Osteocyte (in vitro differentiated cells): Measurements from ENCODE around the gene ATRIP. TPM values are rescaled to one million over a fixed set of nuclear protein-coding genes. Genes with fewer than 3 reads are reported as not detected.

Experiments used
- DNase-seq: peaks from one replicate; pipeline ENCODE4 v3.0.0; 2021; ENCODE audit warnings: mixed read lengths; ENCODE audit not compliant: unreplicated experiment; ENCODE audit errors: extremely low spot score
- H3K27ac Mint-ChIP-seq: one replicate; pipeline ENCODE4 v1.8.0; 2021; ENCODE audit warnings: mild to moderate bottlenecking, mixed read lengths; ENCODE audit not compliant: unreplicated experiment
- H3K27me3 Mint-ChIP-seq: one replicate; pipeline ENCODE4 v1.8.0; 2021; ENCODE audit warnings: mixed read lengths; ENCODE audit not compliant: unreplicated experiment
- H3K36me3 Mint-ChIP-seq: one replicate; pipeline ENCODE4 v1.8.0; 2021; ENCODE audit warnings: mixed read lengths; ENCODE audit not compliant: unreplicated experiment
- H3K4me1 Mint-ChIP-seq: one replicate; pipeline ENCODE4 v1.8.0; 2021; ENCODE audit warnings: mixed read lengths; ENCODE audit not compliant: unreplicated experiment
- H3K4me3 Mint-ChIP-seq: one replicate; pipeline ENCODE4 v1.8.0; 2021; ENCODE audit warnings: mild to moderate bottlenecking, moderate library complexity, mixed read lengths; ENCODE audit not compliant: unreplicated experiment
- H3K9me3 Mint-ChIP-seq: one replicate; pipeline ENCODE4 v1.8.0; 2021; ENCODE audit warnings: mixed read lengths; ENCODE audit not compliant: unreplicated experiment
- CTCF ChIP-seq: fragments of 200-600 bp; sonication (generic); IDR thresholded peaks from 2 replicates; pipeline ENCODE4 v1.5.0; 2021; ENCODE audit warnings: antibody characterized with exemption, mild to moderate bottlenecking, moderate library complexity
- total RNA-seq: library from RNA; stranded (reverse); gene quantifications from 2 replicates; pipeline ENCODE4 v1.2.1, GENCODE V29; 2021

The ATRIP gene
- total RNA-seq, 1 donor from 2014 or later = 8.5 TPM

- Mint-ChIP-seq H3K36me3 (peaks cover 45% of the 10 kb centered on the region), H3K4me3 (no peak overlapping the region), H3K4me1 (no peaks in the 10 kb centered on the region), H3K27me3 (no peaks in the 10 kb centered on the region), H3K9me3 (no peaks in the 10 kb centered on the region), H3K27ac (no peak overlapping the region)
- no peak for TF ChIP-seq CTCF
- no peak for DNase-seq
Measured at GRCh38 chr3:48411041-48411588, 35.4 kb upstream of the ATRIP start.

GRCh38 chr3:48411606-48412374, 34.7 kb upstream of the ATRIP start:
- Mint-ChIP-seq H3K27me3 (no peaks in the 10 kb centered on the region), H3K4me3 (no peak overlapping the region), H3K4me1 (no peaks in the 10 kb centered on the region), H3K36me3 (peaks cover 46% of the 10 kb centered on the region), H3K27ac (no peak overlapping the region), H3K9me3 (no peaks in the 10 kb centered on the region)
- no peak for DNase-seq
- TF ChIP-seq CTCF = no peak

GRCh38 chr3:48412375-48413001, 34.0 kb upstream of the ATRIP start:
- no peak for DNase-seq
- TF ChIP-seq CTCF = no peak
- no peaks in the 10 kb centered on the region for H3K27me3 Mint-ChIP-seq
- peaks cover 46% of the 10 kb centered on the region for H3K36me3 Mint-ChIP-seq
- H3K27ac Mint-ChIP-seq = no peak overlapping the region
- H3K9me3 Mint-ChIP-seq = no peaks in the 10 kb centered on the region
- H3K4me3 Mint-ChIP-seq = no peak overlapping the region
- H3K4me1 Mint-ChIP-seq = no peaks in the 10 kb centered on the region

- no peaks in the 10 kb centered on the region for H3K27me3 Mint-ChIP-seq
- no peaks in the 10 kb centered on the region for H3K9me3 Mint-ChIP-seq
- H3K36me3 Mint-ChIP-seq = peaks cover 45% of the 10 kb centered on the region
- TF ChIP-seq CTCF = no peak
- H3K4me3 Mint-ChIP-seq = no peak overlapping the region
- H3K27ac Mint-ChIP-seq = no peak overlapping the region
- H3K4me1 Mint-ChIP-seq = no peaks in the 10 kb centered on the region
- DNase-seq = no peak
Measured at GRCh38 chr3:48413086-48413485, 33.5 kb upstream of the ATRIP start.

- H3K36me3 Mint-ChIP-seq = peaks cover 42% of the 10 kb centered on the region
- DNase-seq = no peak
- H3K27me3 Mint-ChIP-seq = no peaks in the 10 kb centered on the region
- H3K4me1 Mint-ChIP-seq = no peaks in the 10 kb centered on the region
- no peaks in the 10 kb centered on the region for H3K9me3 Mint-ChIP-seq
- no peak for TF ChIP-seq CTCF
- H3K27ac Mint-ChIP-seq = no peak overlapping the region
- no peak overlapping the region for H3K4me3 Mint-ChIP-seq
Measured at GRCh38 chr3:48413611-48414010, 32.9 kb upstream of the ATRIP start.
